Upper lobe of left lung (tissue), 4 donors: ENCODE results near the gene KCNMA1.

Source experiments
- CTCF ChIP-seq, 6 experiments: fragments of 450-650 bp in 4 of 6; fragments of 200-600 bp in 2 of 6; sonication (generic) in 2 of 6; IDR thresholded peaks; one replicate each; pipeline ENCODE4 v1.5.1; 2016 to 2019; ENCODE audit warnings: antibody characterized with exemption in 6 of 6
- POLR2AphosphoS5 ChIP-seq, 2 donors: sonication (generic); formaldehyde crosslinking; IDR thresholded peaks; one replicate each; pipeline ENCODE4 v1.5.1; 2017; ENCODE audit warnings: antibody characterized with exemption in 2 of 2

- TF ChIP-seq CTCF (IDR thresholded peaks at IDR 0.05) (no peak), POLR2AphosphoS5 (IDR thresholded peaks at IDR 0.05) (no peak)
Measured at GRCh38 chr10:77360835-77361234, 276.8 kb downstream of the KCNMA1 start.
